ENCODE results near the gene APP.

Gene APP

GRCh38 chr21:25836396-25836795 is 334.2 kb downstream of the APP start:
- DNase-seq (ENCODE audit: low read depth, low spot score) = no peak
- no peak overlapping the region for H3K4me3 ChIP-seq (ENCODE audit: low read depth, low read length)
- TF ChIP-seq CTCF (IDR thresholded peaks at IDR 0.05; ENCODE audit: low read depth, low read length) = no peak
- in situ Hi-C loops (cut with HindIII; ENCODE audit: low sequenced_read_pairs) = no loop called here

- DNase-seq (ENCODE audit: low read depth, low spot score) = no peak
- TF ChIP-seq CTCF (IDR thresholded peaks at IDR 0.05; ENCODE audit: low read depth, low read length) = no peak
- H3K4me3 ChIP-seq (ENCODE audit: low read depth, low read length) = no peak overlapping the region
- in situ Hi-C loops (cut with HindIII; ENCODE audit: low sequenced_read_pairs) = no loop called here
Observed at GRCh38 chr21:25834381-25834780, 336.2 kb downstream of the APP start.

- DNase-seq (ENCODE audit: low read depth, low spot score) = no peak
- in situ Hi-C loops (cut with HindIII; ENCODE audit: low sequenced_read_pairs) = no loop called here
- TF ChIP-seq CTCF (IDR thresholded peaks at IDR 0.05; ENCODE audit: low read depth, low read length) = no peak
Observed at GRCh38 chr21:25831300-25831960, 339.1 kb downstream of the APP start.

More at GRCh38 chr21:25831300-25831960, 339.1 kb downstream of the APP start:
- H3K4me3 ChIP-seq (ENCODE audit: low read depth, low read length) = no peak overlapping the region

All from astrocyte of the spinal cord (primary cell).